Adipocyte (in vitro differentiated cells): ENCODE results near the gene GAK.
"Not testable (repeated sequence)": the region's sequence is repeated elsewhere in the genome, so short reads cannot be mapped to it uniquely, and the experiment has no call there.

Experiments
- DNase-seq: peaks from one replicate; pipeline ENCODE4 v3.0.0-alpha.2; 2015; ENCODE audit warnings: low read depth
- H3K27me3 ChIP-seq: replicated peaks from 2 replicates; pipeline ENCODE4 v1.7.0; 2013; ENCODE audit warnings: mild to moderate bottlenecking, low read length, moderate library complexity; ENCODE audit not compliant: control insufficient read depth, insufficient read depth
- H3K36me3 ChIP-seq: 2 replicates; pipeline ENCODE4 v1.7.0; 2013; ENCODE audit warnings: low read length, mild to moderate bottlenecking, moderate library complexity; ENCODE audit not compliant: control insufficient read depth, insufficient read depth, severe bottlenecking
- H3K4me1 ChIP-seq: 2 replicates; pipeline ENCODE4 v1.7.0; 2013; ENCODE audit warnings: mild to moderate bottlenecking, low read length, moderate library complexity; ENCODE audit not compliant: control insufficient read depth, insufficient read depth
- H3K4me3 ChIP-seq: 2 replicates; pipeline ENCODE4 v1.7.0; 2013; ENCODE audit warnings: mild to moderate bottlenecking, low read length, moderate library complexity
- H3K9ac ChIP-seq: 2 replicates; pipeline ENCODE4 v1.7.0; 2013; ENCODE audit warnings: mild to moderate bottlenecking, low read length, moderate library complexity
- H3K9me3 ChIP-seq: 2 replicates; pipeline ENCODE4 v1.7.0; 2013; ENCODE audit warnings: mild to moderate bottlenecking, low read length, moderate library complexity; ENCODE audit not compliant: control insufficient read depth

GAK gene

DNA sequence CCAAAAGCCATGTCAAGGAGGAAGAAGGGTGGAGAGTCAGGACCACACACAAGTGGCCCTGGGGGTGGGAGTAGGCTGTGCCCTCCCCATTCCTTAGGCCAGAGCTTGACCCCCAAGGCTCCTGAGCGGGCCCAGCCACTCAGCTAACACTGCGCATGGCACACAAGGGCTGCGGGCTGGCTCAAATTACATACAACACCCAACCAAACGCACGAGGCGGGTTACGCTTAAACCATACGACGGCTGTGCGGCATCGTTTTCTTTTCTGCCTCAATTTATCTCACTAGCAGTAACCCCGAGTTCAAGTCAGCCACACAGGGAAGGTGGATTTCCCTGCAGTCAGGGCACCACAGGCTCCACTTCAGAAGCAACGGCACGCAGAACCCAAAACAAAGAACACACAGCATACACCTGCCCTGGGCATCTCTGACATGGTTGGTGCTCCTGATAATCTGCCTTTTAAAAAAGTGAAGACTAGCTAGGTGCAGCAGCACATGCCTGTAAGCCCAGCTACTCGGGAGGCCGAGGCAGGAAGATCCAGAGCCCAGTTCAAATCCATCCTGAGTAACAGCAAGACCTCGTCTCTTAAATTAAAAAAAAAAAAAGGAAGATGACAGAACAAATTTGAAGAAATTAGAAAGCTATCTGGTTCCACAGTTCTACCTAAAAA, 2.9 kb downstream of the GAK start:
- no peak overlapping the region for H3K9ac ChIP-seq
- H3K4me3 ChIP-seq: no peak overlapping the region
- DNase-seq: no peak
- H3K36me3 ChIP-seq: no peaks in the 10 kb centered on the region
- H3K4me1 ChIP-seq: peaks cover 40% of the 10 kb centered on the region
- H3K27me3 ChIP-seq: no peaks in the 10 kb centered on the region
- no peaks in the 10 kb centered on the region for H3K9me3 ChIP-seq

DNA sequence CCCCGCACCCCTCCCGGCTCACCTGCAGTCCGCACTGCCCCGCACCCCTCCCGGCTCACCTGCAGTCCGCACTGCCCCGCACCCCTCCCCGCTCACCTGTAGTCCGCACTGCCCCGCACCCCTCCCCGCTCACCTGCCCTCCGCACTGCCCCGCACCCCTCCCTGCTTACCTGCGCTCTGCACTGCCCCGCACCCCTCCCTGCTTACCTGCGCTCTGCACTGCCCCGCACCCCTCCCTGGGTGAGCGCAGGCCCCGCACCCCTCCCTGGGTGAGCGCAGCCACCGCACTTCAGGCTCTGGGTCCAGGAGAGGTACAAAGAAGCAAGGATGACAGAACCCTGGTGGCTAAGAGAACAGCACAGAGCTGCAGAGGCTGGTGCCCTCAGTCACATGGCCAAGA, 4.5 kb downstream of the GAK start:
- not testable (repeated sequence) for DNase-seq

DNA sequence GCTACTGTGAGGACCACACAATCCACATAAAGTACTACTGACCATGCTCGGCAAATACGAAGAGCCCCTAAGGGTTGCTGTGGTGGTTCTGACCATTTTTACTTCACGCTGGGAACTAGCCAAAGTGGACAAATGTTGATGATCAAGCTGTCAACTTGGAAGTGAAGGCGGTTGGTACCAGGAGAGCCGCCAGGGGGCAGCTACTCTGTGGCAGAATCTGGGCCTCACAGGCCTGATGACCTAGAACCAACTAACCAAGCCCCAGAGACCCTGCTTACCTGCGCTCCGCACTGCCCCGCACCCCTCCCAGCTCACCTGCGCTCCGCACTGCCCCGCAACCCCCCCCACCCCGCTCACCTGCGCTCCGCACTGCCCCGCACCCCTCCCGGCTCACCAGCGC, 5.6 kb downstream of the GAK start:
- Histone ChIP-seq H3K27me3 (no peaks in the 10 kb centered on the region), H3K9ac (no peak overlapping the region), H3K4me1 (peaks cover 38% of the 10 kb centered on the region), H3K9me3 (no peaks in the 10 kb centered on the region), H3K4me3 (no peak overlapping the region), H3K36me3 (no peaks in the 10 kb centered on the region)
- DNase-seq: no peak

More for the DNA sequence above, 4.5 kb downstream of the GAK start:
- not testable (repeated sequence) for H3K36me3 ChIP-seq, H3K9ac ChIP-seq, H3K27me3 ChIP-seq, H3K9me3 ChIP-seq, H3K4me3 ChIP-seq
- peaks cover 38% of the 10 kb centered on the region for H3K4me1 ChIP-seq

DNA sequence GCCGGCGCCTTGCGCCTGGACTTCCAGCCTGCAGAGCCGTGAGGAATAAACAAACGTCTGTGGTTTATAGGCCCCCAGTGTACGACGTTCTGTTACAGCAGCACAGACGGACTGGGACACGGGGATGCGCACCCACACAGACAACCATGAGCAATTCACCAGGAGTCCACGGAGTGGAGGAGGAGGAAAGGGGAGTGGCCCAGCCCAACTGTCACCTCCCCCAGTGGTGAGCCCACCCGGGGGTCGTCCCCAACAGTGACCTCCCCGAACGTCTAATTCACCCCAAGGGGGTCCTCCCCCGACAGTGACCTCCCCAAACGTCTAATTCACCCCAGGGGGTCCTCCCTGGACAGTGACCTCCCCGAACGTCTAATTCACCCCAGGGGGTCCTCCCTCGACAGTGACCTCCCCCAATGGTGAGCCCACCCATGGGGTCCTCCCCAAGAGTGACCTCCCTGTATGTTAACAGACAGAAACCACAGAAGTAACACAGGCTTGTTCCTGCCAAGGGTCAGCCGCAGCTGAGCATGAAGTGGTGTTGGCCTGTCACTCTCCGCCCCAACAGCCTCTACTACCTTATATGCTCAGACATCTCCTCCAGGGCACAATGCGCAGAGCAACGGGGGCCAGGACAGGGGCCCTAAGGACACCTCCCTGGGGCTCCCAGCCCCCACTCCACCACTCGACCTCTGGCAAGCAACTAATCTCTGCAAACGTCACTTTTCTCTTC, 6.2 kb downstream of the GAK start:
- Histone ChIP-seq H3K9me3 (no peaks in the 10 kb centered on the region), H3K4me1 (peaks cover 34% of the 10 kb centered on the region), H3K36me3 (no peaks in the 10 kb centered on the region), H3K4me3 (no peak overlapping the region), H3K9ac (no peak overlapping the region), H3K27me3 (no peaks in the 10 kb centered on the region)
- DNase-seq: no peak

DNA sequence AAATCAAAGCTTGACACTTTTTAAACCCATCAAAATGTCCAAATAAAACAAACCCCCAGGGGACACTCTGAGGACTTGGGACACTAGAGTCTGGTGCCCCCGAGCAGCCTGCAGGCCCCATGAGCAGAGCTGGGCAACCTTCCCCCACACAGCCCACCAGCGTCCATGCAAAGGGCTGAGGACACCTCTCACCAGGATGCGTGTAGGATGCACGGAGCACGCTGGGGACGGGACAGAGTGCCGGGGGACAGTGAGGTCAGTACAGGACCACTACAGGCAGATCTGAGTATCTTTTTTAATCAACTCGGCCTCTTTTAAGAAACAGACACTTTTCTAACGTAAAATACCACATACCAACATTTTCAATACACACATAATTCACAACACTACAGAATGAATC, 6.9 kb downstream of the GAK start:
- Histone ChIP-seq H3K27me3 (no peaks in the 10 kb centered on the region), H3K4me1 (peaks cover 28% of the 10 kb centered on the region), H3K9ac (peak overlapping the region; percentile 15), H3K36me3 (no peaks in the 10 kb centered on the region), H3K9me3 (no peaks in the 10 kb centered on the region), H3K4me3 (no peak overlapping the region)
- DNase-seq: no peak

DNA sequence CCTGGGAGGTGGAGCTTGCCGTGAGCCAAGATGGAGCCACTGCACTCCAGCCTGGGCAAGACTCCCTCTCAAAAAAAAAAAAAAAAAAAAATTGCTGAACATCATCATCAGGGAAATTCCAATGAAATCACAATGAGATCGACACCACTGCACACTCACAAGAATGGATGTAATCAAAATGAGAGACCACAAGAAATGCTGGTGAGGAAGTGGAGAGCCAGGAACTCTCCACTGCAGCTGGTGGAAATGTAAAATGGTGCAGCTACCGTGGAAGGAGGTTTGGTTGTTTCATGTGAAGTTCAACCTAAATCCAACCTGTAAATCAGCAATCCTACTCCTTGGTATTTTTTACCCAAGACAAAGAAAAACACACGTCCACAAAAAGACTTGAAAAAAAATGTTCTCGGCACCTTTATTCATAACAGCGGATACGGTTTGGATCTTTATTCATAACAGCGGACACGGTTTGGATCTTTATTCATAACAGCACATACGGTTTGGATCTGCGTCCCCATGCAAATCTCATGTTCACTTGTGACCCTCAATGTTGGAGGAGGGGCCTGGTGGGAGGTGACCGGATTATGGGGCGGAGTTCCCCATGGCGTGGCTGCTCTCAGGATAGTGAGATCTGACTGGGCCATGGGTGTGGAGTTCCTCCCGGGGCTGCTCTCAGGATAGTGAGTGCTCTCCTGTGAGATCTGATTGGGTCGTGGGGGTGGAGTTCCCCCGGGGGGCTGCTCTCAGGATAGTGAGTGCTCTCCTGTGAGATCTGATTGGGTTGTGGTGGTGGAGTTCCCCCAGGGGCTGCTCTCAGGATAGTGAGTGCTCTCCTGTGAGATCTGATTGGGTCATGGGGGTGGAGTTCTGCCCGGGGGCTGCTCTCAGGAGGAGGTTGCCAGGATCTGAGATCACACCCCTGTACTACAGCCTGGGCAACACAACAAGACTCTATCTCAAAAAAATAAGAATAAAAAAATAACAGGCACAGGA, 7.7 kb downstream of the GAK start:
- no peak for DNase-seq
- Histone ChIP-seq H3K9me3 (no peaks in the 10 kb centered on the region), H3K9ac (no peak overlapping the region)

DNA sequence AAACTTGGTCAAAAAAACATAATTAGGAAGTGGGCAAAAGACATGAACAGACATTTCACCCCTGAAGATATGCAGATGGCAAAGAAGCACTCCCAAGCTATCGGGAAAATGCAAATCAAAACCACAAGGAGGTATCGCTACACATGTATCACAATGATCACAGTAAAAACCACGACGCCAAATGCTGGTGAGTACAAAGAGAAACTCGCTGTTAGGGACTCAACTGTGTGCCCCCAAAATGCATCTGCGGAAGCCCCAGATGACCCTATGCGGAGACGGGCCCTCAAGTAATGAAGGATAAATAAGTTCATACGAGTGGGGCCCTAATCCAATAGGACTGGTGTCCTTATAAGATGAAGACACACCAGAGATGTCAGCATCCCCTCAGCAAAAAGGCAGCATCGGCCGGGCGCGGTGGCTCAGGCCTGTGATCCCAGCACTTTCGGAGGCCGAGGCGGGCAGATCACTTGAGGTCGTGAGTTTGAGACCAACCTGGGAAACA, 10.2 kb downstream of the GAK start:
- Histone ChIP-seq H3K4me3 (no peak overlapping the region), H3K27me3 (no peaks in the 10 kb centered on the region), H3K4me1 (peaks cover 17% of the 10 kb centered on the region), H3K36me3 (no peaks in the 10 kb centered on the region), H3K9me3 (no peaks in the 10 kb centered on the region), H3K9ac (no peak overlapping the region)
- no peak for DNase-seq

More for the DNA sequence above, 7.7 kb downstream of the GAK start:
- Histone ChIP-seq H3K4me1 (peaks cover 22% of the 10 kb centered on the region), H3K27me3 (no peaks in the 10 kb centered on the region), H3K36me3 (no peaks in the 10 kb centered on the region), H3K4me3 (no peak overlapping the region)

DNA sequence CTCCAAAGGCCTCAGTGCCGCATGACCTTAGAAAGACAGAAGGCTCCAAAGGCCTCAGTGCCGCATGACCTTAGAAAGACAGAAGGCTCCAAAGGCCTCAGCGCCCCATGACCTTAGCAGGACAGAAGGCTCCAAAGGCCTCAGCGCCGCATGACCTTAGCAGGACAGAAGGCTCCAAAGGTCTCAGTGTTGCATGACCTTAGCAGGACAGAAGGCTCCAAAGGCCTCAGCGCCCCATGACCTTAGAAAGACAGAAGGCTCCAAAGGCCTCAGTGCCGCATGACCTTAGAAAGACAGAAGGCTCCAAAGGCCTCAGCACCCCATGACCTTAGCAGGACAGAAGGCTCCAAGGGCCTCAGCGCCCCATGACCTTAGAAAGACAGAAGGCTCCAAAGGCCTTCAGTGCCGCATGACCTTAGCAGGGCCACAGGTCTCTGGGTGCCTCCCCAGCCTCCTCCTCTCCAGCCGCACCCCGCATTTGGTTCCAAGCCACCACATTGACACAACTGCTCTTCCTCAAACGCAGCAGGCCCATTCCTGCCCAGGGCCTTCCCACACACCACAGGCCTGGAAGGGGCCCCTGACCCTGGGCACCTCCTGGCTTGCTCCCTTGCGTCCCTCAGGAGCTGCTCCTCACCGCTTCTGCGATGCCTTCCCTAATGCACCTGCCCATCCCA, 13.0 kb downstream of the GAK start:
- H3K4me3 ChIP-seq, H3K4me1 ChIP-seq, H3K36me3 ChIP-seq, H3K27me3 ChIP-seq, H3K9ac ChIP-seq, H3K9me3 ChIP-seq, DNase-seq: not testable (repeated sequence)

DNA sequence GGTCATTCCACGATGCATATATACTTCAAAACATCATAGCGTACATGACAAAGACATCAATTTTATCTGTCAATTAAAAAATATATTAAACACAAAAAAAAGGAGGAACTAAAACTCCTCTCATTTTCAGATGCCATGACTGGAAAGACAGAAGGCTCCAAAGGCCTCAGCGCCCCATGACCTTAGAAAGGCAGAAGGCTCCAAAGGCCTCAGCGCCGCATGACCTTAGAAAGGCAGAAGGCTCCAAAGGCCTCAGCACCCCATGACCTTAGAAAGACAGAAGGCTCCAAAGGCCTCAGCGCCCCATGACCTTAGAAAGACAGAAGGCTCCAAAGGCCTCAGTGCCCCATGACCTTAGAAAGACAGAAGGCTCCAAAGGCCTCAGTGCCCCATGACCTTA, 13.5 kb downstream of the GAK start:
- not testable (repeated sequence) for H3K4me1 ChIP-seq, H3K27me3 ChIP-seq, H3K9me3 ChIP-seq, DNase-seq, H3K9ac ChIP-seq, H3K4me3 ChIP-seq, H3K36me3 ChIP-seq

DNA sequence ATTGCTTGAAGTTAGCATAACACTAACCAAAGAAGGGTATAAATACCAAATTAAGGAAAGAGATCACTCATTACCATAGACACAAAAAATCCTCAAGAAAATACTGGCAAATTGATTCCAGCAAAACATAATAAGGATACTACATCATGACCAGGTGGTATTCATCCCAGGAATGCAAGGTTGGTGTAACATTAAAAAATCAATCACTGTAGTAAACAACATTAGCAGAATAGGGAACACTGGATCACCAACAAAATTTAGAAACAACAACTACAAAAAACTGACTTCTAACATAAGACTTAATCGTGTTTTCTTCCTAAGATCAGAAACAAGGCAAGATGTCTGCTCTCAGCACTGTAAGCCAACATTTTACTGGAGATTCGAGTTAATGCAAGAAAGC, 14.1 kb downstream of the GAK start:
- no peak for DNase-seq
- H3K4me3 ChIP-seq: no peak overlapping the region
- H3K36me3 ChIP-seq: no peaks in the 10 kb centered on the region
- H3K27me3 ChIP-seq: no peaks in the 10 kb centered on the region
- no peaks in the 10 kb centered on the region for H3K9me3 ChIP-seq
- no peak overlapping the region for H3K9ac ChIP-seq
- H3K4me1 ChIP-seq: peaks cover 3% of the 10 kb centered on the region
